Smooth muscle cell (in vitro differentiated cells): ENCODE results near the gene CEBPB. TPM values are rescaled to one million over a fixed set of nuclear protein-coding genes. Genes with fewer than 3 reads are reported as not detected.

ENCODE experiments used
- DNase-seq: peaks from one replicate; lab custom pipeline; 2025; ENCODE audit not compliant: unreplicated experiment; lab: John Stamatoyannopoulos, UW
- H2AFZ ChIP-seq: fragments of 200-600 bp; sonication (generic); 2 replicates; pipeline ENCODE4 v1.6.0; 2016; ENCODE audit warnings: antibody characterized with exemption, low read depth, mild to moderate bottlenecking
- H3F3A ChIP-seq: fragments of 200-600 bp; sonication (generic); 2 replicates; pipeline ENCODE4 v1.6.0; 2017; ENCODE audit warnings: antibody characterized with exemption, low read depth
- H3K27ac ChIP-seq: fragments of 200-600 bp; sonication (generic); 2 replicates; pipeline ENCODE4 v1.5.1; 2016; ENCODE audit warnings: low read depth, mild to moderate bottlenecking
- H3K27me3 ChIP-seq: fragments of 200-600 bp; sonication (generic); 2 replicates; pipeline ENCODE4 v1.6.1; 2016; ENCODE audit warnings: low read depth, mild to moderate bottlenecking
- H3K36me3 ChIP-seq: fragments of 200-600 bp; sonication (generic); 2 replicates; pipeline ENCODE4 v1.5.1; 2016; ENCODE audit warnings: low read depth
- H3K4me1 ChIP-seq: fragments of 200-600 bp; sonication (generic); 2 replicates; pipeline ENCODE4 v1.5.1; 2016; ENCODE audit warnings: low read depth
- H3K4me2 ChIP-seq: fragments of 200-600 bp; sonication (generic); 2 replicates; pipeline ENCODE4 v1.6.0; 2016; ENCODE audit warnings: mild to moderate bottlenecking
- H3K4me3 ChIP-seq: fragments of 200-600 bp; sonication (generic); 2 replicates; pipeline ENCODE4 v1.5.1; 2016; ENCODE audit warnings: mild to moderate bottlenecking
- H3K79me2 ChIP-seq: fragments of 200-600 bp; sonication (generic); 2 replicates; pipeline ENCODE4 v1.6.0; 2016; ENCODE audit warnings: low read depth, mild to moderate bottlenecking
- H3K9ac ChIP-seq: fragments of 200-600 bp; sonication (generic); 2 replicates; pipeline ENCODE4 v1.6.0; 2016; ENCODE audit warnings: low read depth
- H3K9me3 ChIP-seq: fragments of 200-600 bp; sonication (generic); replicated peaks from 2 replicates; pipeline ENCODE4 v1.5.1; 2016; ENCODE audit warnings: low read depth
- H4K20me1 ChIP-seq: fragments of 200-600 bp; sonication (generic); 2 replicates; pipeline ENCODE4 v1.6.0; 2016; ENCODE audit warnings: low read depth
- WGBS: methylation state at CpG from one replicate; pipeline ENCODE4 v1.1.7; 2016; ENCODE audit warnings: low lambda C conversion rate; 5-methylcytosine and 5-hydroxymethylcytosine counted together
- polyA plus RNA-seq: library from polyadenylated mRNA; unstranded; fragments of >200 nt; fragmentation: Nextera tagmentation; extraction: Ambion mirVana; gene quantifications from 2 replicates; pipeline ENCODE4 v1.2.1, GENCODE V29; 2016
- total RNA-seq: library from RNA; depleted of rRNA; stranded (reverse); fragments of >200 nt; gene quantifications from 2 replicates; pipeline ENCODE4 v1.2.3, GENCODE V29; 2014
- TF ChIP-seq, protein P1 (sequence below): fragments of 200-600 bp; sonication (generic); IDR thresholded peaks from 2 replicates; pipeline ENCODE4 v1.5.1; 2017; ENCODE audit warnings: borderline replicate concordance, mild to moderate bottlenecking, antibody characterized with exemption; ENCODE audit not compliant: insufficient read depth, poor library complexity, severe bottlenecking

The CEBPB gene
- total and polyA plus RNA-seq, 2 experiments from 2014 or later: 38.0 to 117 TPM

DNA sequence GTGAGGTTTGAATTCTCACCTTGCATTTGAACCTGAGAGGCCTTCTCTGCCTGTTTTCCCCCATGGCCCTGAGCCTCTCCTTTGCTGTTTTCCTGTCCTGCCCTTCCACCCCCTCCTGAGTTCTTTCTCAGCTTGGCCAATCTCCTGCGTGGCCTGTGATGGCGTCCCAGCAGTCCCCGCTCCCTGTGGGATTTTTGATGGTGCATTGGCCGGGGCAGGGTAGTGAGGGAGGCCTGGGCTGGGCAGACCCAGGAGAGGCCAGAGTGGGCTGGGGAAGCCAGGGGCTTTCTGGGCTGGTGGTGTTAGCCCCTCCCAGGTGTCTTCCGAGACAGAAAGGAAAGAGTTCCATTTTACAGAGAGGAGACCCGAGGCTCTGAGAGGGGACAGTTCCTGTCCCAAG, 6.3 kb downstream of the CEBPB start:
- H3K4me3 ChIP-seq: no peak overlapping the region
- no peak overlapping the region for H3K4me2 ChIP-seq
- TF ChIP-seq, protein P1, sequence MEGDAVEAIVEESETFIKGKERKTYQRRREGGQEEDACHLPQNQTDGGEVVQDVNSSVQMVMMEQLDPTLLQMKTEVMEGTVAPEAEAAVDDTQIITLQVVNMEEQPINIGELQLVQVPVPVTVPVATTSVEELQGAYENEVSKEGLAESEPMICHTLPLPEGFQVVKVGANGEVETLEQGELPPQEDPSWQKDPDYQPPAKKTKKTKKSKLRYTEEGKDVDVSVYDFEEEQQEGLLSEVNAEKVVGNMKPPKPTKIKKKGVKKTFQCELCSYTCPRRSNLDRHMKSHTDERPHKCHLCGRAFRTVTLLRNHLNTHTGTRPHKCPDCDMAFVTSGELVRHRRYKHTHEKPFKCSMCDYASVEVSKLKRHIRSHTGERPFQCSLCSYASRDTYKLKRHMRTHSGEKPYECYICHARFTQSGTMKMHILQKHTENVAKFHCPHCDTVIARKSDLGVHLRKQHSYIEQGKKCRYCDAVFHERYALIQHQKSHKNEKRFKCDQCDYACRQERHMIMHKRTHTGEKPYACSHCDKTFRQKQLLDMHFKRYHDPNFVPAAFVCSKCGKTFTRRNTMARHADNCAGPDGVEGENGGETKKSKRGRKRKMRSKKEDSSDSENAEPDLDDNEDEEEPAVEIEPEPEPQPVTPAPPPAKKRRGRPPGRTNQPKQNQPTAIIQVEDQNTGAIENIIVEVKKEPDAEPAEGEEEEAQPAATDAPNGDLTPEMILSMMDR: no peak
- no peaks in the 10 kb centered on the region for H3K27me3 ChIP-seq
- H3F3A ChIP-seq: peaks cover 16% of the 10 kb centered on the region
- no peak overlapping the region for H3K9ac ChIP-seq
- H3K79me2 ChIP-seq: peaks cover 27% of the 10 kb centered on the region
- peaks cover 24% of the 10 kb centered on the region for H3K4me1 ChIP-seq
- H4K20me1 ChIP-seq: peaks cover 40% of the 10 kb centered on the region
- no peak for DNase-seq
- no peak overlapping the region for H3K27ac ChIP-seq
- no peaks in the 10 kb centered on the region for H3K36me3 ChIP-seq
- whole genome bisulfite sequencing: 90% methylated on average over 6 of the region's 6 CpGs
- no peaks in the 10 kb centered on the region for H3K9me3 ChIP-seq
- no peak overlapping the region for H2AFZ ChIP-seq

DNA sequence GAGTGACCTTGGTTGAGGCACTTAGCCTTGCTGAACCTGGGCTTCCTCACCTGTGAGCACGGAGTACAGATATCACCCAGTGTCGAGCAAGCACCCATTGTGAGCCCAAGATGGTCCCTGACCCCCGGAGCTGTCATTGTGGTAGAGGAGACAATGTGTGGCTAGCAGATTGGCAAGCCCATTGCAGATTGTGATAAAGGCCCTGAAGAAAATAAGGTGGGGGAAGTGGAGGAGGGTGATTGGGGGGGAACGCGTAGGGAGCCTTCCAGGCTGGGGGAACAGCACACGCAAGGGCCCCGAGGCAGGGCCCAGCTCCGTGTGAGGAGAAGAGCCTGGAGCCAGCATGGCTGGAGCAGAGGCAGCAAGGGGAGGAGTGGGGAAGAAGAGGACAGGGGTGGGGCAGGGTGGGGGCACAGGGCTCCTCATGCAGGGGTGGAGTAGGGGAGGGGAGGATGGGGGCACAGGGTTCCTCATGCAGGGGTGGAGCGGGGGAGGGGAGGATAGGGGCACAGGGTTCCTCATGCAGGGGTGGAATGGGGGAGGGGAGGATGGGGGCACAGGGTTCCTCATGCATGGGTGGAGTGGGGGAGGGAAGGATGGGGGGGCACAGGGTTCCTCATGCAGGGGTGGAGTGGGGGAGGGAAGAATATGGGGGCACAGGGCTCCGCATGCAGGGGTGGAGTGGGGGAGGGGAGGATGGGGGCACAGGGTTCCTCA, 7.0 kb downstream of the CEBPB start:
- DNase-seq: no peak
- H3K79me2 ChIP-seq: peaks cover 20% of the 10 kb centered on the region
- no peak overlapping the region for H3K27ac ChIP-seq

DNA sequence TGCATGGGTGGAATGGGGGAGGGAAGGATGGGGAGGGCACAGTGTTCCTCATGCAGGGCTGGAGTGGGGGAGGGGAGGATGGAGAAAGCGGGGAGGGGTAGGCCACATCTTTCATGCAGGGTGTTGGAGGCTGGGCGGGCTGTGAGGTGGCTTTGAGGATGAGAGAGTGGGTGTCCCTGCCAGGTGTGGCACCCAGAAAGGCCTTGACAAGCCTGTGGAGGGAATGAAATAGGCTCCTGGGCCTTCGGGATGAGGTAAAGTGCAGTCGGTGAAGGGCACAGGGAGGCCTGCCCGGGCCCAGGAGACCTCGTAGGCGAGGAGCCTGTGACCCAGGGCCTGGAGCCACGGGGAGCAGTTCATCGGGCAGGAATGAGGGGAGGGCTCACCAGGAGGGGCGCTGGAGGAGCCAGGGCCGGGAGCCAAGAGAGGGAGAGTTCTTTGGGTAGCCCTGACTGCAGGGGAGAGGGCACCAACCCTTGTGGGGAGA, 7.6 kb downstream of the CEBPB start:
- Histone ChIP-seq H3K4me1 (peaks cover 12% of the 10 kb centered on the region), H2AFZ (no peak overlapping the region), H3K4me3 (no peak overlapping the region), H3K79me2 (peaks cover 14% of the 10 kb centered on the region), H3K4me2 (no peak overlapping the region), H3K27ac (no peak overlapping the region), H3K9me3 (no peaks in the 10 kb centered on the region), H4K20me1 (peaks cover 28% of the 10 kb centered on the region), H3K9ac (no peak overlapping the region), H3F3A (peaks cover 12% of the 10 kb centered on the region), H3K27me3 (no peaks in the 10 kb centered on the region), H3K36me3 (no peaks in the 10 kb centered on the region)
- WGBS: 88% methylated on average over 11 of the region's 11 CpGs
- TF ChIP-seq, protein P1: no peak
- DNase-seq: no peak

More for the DNA sequence above, 7.0 kb downstream of the CEBPB start:
- Histone ChIP-seq H3K4me1 (peaks cover 18% of the 10 kb centered on the region), H3K9ac (no peak overlapping the region), H3F3A (peaks cover 16% of the 10 kb centered on the region), H3K4me3 (no peak overlapping the region), H3K27me3 (no peaks in the 10 kb centered on the region), H4K20me1 (peaks cover 34% of the 10 kb centered on the region), H3K9me3 (no peaks in the 10 kb centered on the region), H2AFZ (no peak overlapping the region), H3K36me3 (no peaks in the 10 kb centered on the region), H3K4me2 (no peak overlapping the region)
- TF ChIP-seq, protein P1: no peak
- 95% methylated on average over 6 of the region's 10 CpGs for WGBS

DNA sequence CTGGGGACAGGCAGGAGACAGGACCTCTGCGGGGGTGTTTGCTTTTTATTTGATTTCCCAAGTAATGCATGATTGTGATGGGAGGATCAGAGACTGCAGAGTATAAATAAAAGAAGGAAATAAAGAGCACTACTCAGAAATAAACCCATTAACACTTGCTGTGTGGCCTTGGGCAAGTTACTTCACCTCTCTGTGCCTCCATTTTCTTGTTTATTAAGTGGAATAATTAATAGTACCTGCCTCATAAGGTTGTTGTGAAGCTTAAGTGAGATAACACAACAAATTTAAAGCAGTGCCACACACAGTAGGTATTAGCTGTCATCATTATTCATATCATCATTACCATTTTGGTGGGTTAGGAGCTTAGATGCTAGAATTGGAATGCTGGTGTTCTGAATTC, 8.1 kb downstream of the CEBPB start:
- no peaks in the 10 kb centered on the region for H3K27me3 ChIP-seq
- no peak overlapping the region for H3K4me3 ChIP-seq
- peaks cover 8% of the 10 kb centered on the region for H3K4me1 ChIP-seq
- no peak overlapping the region for H3K4me2 ChIP-seq
- no peak overlapping the region for H3K27ac ChIP-seq
- peaks cover 23% of the 10 kb centered on the region for H4K20me1 ChIP-seq
- H3F3A ChIP-seq: peaks cover 9% of the 10 kb centered on the region
- H3K79me2 ChIP-seq: peaks cover 9% of the 10 kb centered on the region
- TF ChIP-seq, protein P1: no peak
- H3K36me3 ChIP-seq: no peaks in the 10 kb centered on the region
- no peaks in the 10 kb centered on the region for H3K9me3 ChIP-seq
- WGBS: no CpG with 5 or more reads among the region's 1 CpG
- no peak overlapping the region for H2AFZ ChIP-seq
- no peak for DNase-seq
- H3K9ac ChIP-seq: no peak overlapping the region
